Activated gamma-delta T cell treated with anti-CD3 and anti-CD28 coated beads, Interleukin-2, amount 50 U/mL, for 16 hours (primary cell): Measurements from ENCODE around the gene UBE2D2.

Experiments
- DNase-seq: peaks from one replicate; pipeline ENCODE4 v3.0.0-alpha.2; 2020; ENCODE audit warnings: low read depth

UBE2D2 gene

DNA sequence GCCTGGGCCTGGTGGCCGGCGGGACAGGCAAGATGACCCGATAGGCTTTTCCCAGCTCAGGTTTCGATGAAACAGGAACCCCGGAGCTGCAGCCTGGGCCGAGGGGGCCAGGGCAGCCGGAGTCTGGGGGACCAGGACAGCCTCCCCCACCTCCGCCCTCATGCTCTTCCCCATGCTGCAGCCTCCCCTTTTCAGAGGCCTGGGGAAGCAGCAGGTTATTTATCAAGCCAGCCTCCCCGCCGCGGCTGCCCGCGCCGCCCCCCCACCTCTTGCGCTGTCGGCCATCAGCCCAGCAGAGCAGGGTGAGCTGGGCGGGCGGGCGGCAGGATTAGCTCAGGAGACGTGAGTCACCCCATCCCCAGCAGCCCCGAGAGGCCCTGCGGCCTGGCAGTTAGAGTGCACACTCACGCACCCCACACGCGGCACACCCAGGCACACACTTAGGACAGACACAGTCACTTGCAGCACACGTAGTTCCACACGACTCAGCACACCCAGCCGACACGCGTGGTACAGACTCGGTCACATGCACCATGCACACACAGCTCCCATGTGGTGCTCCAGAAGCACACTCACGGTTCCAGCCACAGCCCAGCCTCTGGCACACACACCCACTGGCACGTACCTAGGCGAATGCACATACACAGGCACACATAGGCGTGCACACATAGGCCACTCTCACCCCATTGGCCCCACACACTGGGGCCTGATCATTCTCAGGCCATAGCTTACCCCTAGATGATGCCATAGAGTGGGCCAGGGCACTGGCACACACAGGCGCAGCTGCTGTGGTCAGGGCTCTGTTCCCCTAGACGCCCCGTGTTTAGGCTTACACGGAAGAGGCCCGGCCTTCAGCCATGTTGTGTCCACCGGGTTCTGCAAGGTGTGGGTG lies 100.0 kb downstream of the UBE2D2 start:
- DNase-seq, result no peak

DNA sequence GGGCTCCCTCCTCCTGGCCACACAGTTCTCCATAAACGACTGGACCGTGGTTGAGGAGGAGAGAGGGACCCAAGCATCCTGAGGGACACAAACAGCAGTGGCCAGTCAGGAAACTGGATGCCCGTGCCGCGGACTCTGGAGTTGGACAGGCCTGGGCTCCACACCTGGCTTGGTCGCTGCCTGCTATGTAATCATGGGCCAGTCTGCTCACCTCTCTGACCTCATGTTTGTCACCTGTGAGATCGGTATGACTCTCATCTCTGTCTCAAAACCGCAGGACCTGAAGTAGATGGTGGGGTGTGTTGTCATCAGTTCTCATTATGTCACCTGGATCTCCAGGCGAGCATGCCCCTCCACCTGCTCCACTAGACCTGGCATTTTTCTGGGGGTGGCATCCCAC lies 101.5 kb downstream of the UBE2D2 start:
- DNase-seq, result no peak

GRCh38 chr5:139663207-139664085 lies 102.3 kb downstream of the UBE2D2 start:
- DNase-seq, result no peak

GRCh38 chr5:139664086-139664693 lies 103.1 kb downstream of the UBE2D2 start:
- no peak for DNase-seq

DNA sequence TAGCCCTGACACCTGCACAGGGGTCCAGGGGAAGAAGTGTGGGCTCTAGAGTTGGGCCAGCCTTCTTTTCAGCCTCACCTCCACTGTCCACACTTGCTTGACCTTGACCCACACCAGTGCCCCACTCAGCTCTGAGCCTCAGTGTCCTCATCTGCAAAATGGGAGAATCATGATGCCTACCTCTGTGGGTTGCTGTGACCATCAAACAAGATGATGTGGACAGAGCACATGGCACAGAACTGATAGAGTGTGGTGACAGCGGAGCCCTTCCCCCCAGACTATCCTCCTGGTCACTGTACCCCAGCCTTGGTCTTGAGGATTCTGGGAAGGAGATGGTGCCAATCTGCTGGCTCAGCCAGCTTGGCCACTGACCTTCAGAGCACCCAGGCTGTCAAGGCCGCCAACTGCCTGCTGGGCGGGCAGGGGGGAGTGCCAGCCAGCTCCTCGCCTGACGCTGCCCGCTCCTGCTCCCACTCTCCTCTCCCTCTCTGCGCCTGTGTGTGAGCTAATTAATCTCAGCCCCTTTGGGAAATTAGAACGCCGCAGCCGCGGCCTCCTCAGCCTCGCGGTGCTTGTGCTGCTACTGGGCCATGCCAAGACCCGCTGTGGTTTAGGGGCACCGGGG lies 103.7 kb downstream of the UBE2D2 start:
- no peak for DNase-seq

GRCh38 chr5:139665626-139666025 lies 104.5 kb downstream of the UBE2D2 start:
- DNase-seq, result no peak

DNA sequence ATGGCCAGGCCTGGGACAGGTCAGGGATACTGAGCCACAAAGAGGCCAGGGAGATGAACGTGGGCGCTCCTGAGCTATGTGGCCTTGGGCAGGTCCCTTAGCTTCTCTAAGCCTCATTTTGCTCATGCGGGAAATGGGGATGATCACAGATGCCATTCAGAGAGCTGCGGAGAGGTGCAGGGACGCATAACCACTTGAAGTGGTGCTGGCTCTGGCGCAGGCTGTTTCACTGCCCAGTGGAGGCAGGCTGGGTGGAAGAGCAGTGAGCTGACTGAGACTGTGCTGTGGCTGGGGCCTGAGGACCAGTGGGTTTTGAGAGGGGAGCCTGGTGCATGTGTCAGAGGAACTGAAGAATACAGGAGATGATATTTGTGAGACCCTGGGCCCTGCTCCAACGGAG lies 105.4 kb downstream of the UBE2D2 start:
- DNase-seq, result no peak

DNA sequence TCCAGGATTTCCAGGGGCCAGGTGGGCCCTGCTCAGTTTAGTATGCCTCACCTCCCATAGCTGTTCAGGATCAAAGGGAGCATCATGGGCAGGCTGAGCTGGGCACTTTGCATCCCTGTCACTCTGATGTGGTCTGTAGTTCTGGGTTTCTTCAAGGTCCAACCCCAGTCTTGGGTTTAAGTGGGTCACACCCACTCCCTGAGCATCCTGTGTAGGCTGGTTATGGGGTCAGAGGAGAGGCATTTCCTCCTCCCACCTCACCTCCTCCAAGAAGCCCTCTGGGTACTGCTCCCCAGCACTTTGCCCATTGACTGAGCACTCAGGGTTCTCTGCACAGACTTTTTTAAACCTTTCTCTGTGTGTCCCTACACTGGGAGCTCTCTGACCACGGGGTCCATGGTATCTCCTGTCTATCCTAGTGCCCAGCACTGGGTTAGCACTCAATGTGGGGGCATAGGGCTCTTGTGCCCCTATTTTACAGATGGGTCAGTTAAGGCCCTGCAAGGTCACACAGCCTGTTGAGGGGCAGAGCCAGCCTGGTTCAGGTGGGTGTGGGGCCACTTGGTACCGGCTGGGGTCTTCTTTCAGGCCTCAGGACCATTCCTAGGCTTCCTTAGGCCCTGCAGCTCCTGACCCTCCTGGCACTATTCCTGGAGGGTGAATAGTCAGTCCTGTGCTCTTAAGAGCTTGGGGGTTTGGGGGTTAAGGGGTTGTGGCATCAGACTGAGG lies 106.0 kb downstream of the UBE2D2 start:
- no peak for DNase-seq

DNA sequence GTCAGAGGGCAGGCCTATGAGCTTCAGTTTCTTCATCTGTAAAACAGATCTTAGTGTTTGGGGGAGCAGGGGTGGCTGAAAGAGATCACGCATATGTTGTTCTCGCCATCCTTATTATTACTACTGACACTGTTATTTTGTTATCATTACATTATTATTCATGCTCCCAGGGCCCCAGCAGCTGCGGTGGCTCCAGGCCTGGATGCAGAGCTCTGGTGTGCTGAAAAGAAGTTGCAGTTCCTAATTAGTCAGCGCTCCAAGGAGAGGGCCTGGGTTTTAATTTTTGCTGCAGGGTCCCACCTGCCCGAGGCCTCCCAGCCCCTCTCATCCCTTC lies 106.6 kb downstream of the UBE2D2 start:
- DNase-seq, result no peak

DNA sequence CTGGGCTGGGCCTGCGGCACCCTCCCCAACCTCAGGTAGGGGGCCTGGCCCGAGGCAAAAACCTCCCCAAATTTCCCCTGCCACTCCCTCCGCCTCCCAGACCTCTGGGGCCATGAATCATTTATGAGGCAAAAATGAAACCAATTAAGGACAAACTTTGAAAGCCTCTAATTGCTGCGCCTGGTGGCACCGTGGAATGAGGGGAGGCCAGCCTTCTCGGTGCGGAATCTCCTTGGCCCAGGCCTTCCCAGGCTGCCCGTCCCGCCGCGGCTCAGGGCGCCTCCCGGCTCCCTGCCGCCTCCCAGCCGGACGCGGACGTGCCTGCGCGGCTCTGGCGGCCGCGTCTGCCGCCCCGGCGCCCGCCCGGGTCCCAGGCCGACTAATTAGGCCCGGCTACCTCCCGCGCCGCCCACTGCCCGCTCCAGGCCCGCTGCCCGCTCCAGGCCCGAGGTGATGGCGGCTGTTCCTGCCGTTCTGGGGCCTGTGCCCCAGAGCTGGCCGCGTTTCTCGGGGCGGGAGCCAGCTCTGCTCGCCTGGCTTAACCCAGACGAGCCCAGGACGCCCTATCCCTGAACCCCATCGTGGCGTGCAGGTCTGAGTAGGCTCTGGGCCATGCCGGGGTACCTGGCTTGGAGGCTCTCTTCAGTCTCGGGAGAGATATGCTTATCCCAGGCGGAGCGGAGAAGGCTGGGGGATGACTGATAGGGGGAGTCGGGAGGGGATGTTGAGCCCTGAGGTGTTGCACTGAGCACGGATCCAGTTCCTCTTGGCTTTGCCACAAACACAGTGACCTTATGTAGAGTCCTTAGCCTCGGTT lies 107.1 kb downstream of the UBE2D2 start:
- no peak for DNase-seq

- no peak for DNase-seq
These were observed 108.0 kb downstream of the UBE2D2 start for GRCh38 chr5:139668924-139669661.

DNA sequence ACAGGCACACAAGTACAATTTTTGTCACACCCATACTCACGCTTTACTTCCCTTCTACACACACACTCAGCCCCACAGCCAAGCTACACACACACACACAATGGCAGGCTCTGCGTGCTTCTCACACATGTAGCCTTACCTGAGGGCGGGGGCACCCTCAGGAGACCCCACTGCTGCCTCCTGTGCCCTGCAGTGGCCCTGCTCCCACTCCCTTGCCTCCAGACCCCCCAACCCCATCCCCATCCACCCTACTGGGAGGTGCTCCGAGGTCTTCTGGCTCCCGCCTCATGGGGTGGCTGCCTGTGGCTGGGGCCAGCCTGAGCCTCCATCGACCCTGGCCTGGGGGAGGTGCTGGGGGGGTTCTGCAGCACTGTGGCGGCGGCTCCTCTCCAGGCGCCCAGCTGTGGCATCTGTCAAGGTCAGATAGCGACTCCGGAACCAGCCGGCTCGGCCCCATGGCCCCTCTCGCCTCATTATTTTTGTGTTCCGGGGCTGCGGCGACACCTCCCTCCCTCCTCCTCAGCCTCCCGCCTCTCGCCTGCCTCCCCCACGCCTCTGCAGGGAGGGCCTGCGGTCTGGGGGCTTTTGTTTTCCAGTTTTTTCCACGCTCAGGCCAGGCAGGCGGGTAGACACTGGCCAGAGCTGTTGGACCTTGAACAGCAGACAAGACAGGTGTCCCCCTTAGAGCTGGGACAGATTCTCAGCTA lies 108.7 kb downstream of the UBE2D2 start:
- no peak for DNase-seq

GRCh38 chr5:139670369-139671095 lies 109.4 kb downstream of the UBE2D2 start:
- DNase-seq, result no peak

DNA sequence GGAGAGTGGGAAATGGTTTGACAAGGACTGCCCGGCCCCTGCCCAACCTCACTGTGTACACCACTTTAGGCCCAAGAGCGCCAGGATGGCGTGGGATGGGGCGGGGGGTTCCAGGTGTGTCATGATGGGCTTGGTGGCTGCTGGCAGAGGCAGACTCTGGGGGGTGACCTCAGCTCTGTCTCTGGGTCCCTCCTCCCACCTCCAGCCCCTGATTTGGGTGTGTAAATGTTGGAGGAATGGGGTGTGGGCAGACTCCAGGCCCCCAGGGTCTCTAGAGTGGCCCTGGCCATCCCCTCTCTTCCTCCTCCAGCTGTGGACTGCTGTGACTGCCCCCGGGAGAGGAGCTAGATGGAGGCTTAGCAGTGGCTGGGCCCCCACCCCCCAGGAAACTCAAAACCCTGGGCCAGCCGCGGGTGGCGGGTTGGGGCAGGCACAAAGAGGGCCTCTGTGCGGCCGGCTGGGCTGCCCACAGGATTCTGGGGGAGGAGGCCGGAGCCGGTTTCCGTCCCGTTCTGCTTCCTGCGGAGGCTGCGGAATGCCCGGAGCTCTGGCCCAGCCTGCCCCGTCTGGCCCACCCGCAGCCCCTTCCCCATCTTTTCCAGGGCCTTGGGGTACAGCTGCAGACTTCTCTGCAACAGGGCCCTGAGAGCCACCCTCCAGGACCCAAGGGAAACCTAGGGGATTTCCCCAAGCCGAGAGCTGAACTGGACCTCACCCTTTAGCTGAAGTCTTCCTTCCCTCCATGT lies 110.1 kb downstream of the UBE2D2 start:
- no peak for DNase-seq

DNA sequence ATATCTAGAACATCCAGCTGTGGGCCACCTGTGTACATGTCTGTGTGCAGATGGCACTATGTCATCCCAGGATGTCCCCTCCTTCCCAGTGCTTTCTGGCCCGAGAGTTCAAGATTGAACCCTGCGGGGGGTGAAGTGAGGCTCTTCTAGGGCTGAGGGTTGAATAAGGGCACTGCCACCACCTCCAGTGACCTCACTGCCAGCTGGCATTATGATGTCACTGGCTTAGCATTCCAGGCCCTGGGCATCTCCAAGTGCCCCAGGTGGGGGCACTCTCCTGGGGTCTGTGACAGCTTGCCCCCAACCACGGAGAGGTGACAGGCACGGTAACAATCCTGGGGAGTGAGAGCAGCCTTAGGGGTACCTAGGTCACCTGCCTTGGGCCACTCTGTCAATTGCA lies 114.1 kb downstream of the UBE2D2 start:
- DNase-seq, result no peak

GRCh38 chr5:139675825-139676224 lies 114.7 kb downstream of the UBE2D2 start:
- no peak for DNase-seq

DNA sequence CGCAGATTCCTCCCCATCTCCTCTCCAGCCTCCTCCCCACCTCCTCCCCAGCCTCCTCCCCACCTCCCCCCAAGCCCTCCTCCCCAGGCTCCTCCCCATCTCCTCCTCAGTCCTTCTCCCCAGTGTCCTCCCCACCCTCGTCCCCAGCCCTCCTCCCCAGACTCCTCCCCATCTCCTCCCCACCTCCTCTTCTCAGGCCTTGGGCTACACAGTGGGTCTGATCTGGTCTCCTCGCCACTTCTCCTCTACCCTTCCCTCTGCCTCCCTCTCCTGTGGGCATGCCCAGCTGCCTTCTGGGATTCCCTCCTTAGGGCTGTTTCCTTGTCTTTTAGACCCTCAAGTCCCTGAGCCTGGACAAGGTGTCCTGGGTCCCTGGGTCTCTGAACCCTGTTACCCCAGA lies 115.3 kb downstream of the UBE2D2 start:
- no peak for DNase-seq
